Iris pigment epithelial cell (primary cell): ENCODE measurements around the gene TFAP2D.

Experiments used
- DNase-seq: peaks from one replicate; pipeline ENCODE4 v3.0.0-alpha.2; 2011; ENCODE audit warnings: low read depth

The TFAP2D gene

DNA sequence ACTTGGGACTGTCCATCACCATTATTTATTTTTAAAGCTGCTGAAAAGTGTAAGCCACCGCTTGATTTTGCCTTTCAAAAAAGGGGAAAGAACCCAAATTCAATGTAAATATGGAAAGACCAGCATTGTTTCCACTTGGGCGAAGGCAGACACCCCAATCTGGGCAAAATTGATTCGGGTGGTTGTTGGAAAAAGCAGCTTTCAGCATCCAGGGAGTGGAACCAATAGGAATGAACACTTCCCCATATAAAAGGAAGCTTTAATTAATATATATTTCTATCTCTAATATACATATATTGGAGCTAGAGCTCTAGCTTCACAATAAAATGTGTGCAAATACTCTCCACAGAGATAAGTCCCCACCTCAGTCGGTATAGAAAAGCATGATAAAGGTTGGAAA lies at the start of gene TFAP2D:
TSS of gene TFAP2D (plus strand) at position 301 of the 400 bp plus-strand sequence. CDS start 530 bp downstream, outside the sequence.
- DNase-seq = no peak

DNA sequence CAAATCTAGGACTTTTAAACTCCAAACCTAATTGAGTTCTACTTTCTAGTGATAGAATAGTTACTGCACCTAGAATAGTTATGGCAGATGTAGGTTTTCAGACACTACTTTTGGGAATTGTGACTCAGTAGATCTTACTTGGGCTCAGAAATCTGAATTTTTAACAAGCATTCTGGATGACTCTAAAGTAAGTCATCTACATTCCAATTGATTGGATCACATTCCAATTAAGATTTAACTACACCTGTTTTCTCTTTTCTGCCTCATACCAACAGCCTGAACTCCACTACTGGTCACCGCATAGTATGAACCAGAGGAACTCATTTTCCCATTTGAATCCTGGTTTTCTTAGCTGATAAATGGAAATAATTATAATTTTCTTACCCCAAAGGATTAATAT lies 49.5 kb upstream of the TFAP2D start:
- DNase-seq = no peak

DNA sequence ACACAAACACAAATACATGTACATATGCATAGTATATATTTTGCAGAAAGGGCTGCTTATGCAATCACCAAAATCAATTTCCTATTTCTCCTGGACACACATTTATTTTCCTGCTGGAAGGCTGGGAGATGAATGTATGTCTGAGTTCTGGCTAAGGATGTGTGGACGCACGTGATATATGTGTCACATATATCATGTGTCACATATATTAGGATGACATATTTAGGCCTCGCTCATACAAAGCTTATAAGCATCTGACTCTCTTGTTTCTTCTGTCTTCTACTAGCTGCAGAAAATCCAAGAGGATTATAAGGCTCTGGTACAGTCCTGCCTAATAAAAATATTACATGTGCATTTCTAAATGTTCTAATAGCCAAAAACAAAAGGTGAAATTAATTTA lies 47.2 kb upstream of the TFAP2D start:
- DNase-seq = no peak

DNA sequence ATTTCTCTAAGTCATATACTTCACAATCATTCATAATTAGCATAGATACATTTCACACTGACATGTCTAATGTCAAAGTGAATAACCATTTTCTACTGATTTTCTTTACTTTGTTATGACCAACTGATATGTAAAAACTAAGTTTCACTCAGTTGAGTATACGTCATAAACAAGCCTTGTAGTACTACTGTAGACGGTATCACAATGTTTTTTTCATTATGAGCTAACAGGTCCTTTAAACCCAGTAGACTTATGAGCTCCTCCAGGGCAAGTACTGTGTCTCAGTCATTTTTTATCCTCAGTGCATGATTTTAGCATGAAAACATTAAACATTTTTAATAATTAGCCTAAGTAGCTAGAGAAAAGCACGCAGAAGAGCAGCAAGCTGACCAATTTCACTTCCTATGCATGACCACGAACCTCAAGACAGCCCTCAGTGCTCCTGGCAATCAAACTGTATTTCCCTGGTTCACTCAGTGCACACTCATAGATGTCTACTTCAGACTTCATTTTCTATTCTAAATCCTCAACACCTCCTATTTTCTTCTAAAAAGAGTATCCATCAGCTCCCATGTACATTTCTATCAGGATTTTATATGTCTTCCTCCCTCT lies 32.0 kb upstream of the TFAP2D start:
- no peak for DNase-seq

DNA sequence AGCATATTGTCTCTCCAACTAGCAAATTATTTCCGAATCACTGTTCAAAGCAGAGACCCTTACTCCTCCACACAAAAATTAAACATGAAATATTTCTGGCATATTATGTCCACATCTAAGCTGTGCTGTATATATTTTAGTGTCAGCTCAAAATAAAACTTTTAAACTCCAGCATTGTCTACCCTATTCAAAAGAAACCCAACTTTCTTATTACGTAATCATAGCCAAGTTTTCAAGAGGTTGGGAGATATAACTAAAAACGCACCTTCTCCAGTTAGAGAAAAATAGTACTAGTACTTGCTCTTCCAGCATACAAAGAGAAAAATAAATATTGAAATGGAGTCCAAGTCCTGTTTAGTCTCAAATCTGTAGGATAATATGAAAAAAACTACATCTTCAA lies 24.1 kb upstream of the TFAP2D start:
- no peak for DNase-seq

DNA sequence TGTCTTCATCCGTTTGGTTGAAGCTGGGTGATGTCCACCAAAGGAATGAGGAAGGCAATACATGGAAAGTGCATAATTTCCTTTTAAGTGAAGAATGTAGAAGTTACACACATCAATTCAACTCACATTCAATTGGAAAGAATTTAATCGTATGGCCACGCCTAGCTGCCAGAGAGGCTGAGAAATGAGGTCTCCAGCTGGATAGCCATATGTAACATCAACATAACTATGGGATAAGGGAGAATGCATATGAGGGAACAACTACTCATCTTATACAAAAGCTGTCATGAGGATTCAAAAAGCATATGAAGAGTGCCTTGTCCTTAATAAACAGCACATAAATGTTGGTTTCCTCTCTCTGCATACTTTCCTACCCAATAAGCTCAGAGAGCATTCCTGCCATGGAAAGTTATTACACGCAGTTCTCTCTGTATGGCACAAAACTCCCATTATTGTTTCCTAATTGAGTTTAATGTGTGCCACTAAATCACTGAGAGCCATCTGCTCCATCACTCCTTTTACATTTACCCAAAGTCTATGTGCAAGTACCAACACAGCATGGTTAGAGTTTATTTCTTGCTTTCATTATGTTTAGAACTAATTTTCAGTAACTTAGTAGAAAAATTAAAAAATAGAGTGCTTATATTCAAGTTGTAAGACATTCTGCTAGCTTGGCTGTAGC lies 21.4 kb upstream of the TFAP2D start:
- DNase-seq = no peak

DNA sequence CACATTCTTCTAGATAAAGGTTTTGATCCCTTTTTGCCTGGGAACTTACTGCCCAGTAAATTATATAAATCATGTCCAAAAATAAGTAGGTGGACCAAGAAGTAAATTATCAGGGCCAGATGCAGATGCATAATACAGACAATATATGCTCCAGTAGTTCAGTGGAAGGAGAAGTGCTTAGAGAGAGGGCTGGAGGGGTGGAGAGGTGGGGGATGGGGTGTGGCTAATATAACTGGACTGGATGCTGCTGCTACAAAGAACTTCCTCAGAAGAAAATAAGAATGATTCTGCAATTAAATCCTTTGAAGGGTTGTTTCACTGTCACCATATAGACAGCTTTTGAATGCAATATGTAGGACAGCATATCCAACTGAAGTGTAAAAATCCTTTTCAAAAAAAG lies 14.8 kb upstream of the TFAP2D start:
- DNase-seq = no peak

DNA sequence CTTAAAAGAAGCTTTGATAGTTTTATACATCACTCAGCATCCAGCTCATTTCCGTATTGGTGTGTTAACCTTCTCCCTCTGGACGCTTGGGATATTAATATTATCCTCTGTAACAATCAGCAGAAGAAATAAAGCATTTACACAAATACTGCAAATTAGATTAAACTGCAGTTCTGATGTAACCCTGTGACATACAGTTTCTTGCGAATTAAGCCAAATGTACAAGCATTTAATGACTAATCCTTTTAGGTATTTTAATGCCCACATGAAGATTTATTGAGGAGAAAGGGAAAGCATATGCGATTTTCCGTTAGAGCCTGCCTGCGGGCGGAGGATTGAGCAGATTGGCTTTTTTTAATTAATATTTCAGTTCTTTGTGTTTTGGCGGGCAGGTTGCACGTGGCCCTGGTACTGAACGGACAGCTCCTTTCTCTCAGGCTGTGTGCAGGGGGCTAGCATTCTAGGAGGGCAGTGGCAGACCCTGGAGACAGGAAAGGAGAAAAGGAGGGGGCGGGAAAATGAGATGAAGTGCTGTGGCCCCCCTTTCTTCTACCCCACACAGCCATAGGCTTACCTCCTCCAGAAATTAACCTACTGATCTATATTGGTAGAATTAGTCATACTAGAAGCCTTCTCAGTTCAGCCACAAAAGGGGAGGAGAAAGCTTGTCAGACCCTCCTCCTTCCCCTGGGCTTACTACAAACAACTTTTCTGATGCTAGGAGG lies 14.1 kb upstream of the TFAP2D start:
- DNase-seq = no peak

DNA sequence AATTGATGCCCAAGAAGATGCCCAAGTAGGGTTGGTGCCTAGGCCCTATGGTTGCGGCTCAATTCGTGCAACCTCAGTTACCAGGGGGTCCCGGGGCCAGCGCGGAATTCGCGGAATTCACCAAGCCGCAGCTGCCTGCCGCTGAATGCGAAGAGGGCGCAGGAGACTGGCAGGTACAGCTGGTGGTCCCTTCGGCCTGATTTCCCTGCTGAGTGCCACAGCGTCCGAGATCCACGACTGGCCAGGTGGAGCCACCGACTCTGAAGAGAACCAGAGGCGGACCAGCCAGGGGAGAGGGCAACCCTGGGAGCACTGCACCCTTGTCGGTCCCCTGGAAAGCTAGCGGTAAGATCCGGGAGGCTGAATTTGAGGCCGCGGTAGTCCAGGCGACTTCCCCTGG lies 6.8 kb upstream of the TFAP2D start:
- no peak for DNase-seq

DNA sequence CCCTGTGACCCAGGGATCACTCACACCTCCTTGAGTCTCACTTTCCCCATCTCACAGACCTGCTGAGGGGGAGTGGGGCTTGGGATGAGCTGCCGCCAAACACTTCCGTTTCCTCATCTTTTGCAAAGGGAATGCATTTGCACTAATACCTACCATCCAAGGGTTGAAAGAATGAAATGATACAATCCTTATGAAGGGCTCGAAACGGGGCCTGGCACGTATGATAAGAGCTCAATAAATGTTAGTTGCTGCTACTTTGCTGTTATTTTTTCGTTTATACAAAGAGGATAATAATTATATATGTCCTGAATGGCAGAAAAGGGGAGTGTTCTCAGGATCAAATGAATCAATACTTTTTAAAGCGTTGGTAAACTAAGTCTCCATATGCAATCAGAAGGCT lies 6.1 kb upstream of the TFAP2D start:
- no peak for DNase-seq

DNA sequence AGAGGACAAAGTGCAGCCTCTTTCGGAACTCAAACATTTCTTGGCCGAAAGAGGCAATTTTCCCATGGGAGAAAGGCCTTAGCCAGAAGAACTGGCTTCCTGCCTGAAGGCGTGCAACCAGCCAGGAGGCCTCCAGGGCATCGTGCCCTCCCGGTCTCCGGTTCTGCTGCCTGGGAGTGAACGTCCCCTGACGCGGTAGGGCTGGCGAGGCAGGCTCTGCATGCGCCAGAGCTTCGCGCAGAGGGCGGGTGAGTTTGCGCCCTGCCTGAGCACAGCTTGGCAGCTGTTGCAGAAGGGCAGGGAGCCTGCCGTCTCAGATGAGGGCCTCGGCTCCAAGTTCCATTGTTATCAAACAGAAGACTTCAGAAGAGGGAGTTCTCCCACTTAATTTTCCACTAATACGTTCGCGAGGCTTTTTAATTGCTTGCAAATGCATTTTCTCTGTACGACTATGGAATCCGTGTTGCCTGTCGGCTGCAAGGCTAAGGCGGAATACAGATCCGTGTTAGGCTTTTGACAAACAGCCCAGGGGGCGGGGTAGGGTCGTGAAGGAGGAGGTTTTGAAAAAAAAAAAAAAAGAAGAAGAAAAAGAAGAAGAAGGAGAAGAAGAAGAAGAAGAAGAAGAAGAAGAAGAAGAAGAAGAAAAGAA lies 5.5 kb upstream of the TFAP2D start:
- no peak for DNase-seq

DNA sequence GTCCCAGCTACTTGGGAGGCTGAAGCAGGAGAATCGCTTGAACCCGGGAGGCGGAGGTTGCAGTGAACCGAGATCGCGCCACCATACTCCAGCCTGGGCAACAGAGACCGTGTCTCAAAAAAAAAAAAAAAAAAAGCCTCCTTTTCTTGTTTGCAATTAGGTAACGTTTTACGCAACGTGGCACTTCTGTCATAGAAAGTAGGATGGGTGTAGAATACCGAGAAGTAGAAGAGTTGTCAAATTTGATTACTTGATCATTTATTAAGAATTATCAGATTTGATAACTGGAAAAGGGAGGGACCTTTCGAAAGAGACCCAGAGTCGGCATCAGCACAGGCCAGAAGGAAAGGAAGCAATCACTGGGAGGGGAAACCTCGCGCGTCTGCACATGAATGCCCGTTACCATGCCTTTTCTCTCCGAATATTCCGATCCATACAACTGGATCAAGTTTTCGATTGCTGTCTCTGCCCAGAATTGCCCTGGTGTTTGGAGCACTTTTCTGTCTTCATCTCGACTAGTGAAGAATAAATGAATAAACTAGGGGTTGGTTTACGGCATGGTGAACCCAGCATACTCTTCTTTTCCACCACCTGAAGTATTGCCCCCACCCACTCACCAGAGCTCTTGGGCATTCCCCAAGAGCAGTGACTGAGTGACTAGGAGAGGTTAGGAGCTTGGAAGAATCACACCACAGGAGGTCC lies 4.5 kb upstream of the TFAP2D start:
- DNase-seq = no peak

DNA sequence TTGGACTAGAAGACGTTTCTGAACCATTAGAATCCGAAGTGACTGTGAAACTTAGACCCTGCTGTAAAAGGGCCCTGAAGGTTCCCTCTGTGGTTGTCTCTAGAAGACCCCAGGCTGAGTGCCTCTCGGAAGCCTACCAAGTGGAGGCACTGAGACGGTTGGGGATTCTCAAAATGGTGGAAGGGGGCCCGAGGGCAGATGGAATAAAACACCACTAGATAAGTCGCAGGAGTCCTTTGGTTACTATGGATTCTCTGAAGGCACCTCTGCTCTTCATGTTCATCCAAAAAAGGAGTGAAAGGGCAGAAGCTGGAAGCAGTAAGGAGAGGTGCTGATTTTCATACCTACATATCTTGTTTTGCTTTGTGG lies 4.0 kb upstream of the TFAP2D start:
- DNase-seq = no peak

DNA sequence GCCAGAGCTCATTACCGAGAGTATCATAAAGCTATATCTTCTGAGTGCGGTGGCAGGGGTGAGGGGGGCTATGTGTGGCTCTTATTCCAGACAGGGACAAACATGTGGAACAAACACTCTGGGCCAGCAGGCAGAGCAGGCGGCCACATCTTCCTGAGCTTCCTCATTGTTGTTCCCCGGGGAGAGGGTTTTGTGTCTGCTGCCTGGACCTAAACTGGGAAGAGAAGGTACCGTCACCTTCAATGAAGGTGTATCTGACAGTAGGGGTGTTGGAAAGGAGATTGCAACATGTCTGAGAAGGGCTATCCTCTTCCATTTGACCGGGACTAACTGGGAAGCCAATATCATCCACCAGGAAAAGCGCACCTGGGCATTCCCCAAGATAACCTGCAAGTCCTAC lies 1.6 kb upstream of the TFAP2D start:
- no peak for DNase-seq

DNA sequence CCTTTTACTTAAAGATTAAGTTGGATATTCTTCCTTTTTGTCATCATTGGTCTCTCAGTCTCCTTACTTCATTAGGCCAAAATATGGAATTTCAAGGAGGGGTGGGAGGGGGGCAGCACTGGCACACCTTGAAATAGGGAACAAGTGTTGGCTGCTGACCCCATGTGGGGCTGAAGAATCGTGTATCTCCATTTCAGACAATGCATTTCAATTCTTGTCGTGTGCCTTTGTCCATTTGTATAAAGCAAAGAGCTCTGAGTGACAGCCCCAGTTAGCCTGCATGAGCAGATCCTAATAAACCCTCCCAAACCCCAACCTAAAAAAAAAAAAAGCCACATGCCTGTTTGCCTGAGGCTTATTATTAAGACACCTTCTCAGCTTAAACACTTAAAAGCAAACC lies 1.0 kb upstream of the TFAP2D start:
- DNase-seq = no peak

DNA sequence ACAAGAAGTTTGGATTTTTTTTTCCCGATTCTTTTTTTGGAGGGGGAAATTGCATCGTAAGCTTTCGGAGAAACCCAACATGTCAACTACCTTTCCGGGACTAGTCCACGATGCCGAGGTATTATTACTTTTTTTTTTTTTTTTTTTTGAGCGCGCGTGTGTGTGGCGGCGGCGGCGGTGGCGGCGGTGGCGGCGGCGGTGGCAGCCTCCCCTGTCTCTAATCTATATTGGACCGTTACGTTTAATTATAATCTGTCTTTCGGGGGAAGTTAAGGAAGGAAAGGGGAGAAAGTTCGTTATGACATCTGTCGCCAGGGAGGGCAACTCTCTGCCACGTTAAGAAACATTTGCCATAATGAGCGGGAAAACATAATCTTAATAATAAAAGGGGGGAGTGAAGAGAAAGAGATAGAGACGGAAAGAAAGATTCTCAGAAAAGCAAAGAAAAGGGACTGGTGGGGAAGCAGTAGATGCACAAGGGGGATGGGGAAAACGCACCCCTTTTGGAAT lies 706 bp downstream of the TFAP2D start:
- DNase-seq = no peak

DNA sequence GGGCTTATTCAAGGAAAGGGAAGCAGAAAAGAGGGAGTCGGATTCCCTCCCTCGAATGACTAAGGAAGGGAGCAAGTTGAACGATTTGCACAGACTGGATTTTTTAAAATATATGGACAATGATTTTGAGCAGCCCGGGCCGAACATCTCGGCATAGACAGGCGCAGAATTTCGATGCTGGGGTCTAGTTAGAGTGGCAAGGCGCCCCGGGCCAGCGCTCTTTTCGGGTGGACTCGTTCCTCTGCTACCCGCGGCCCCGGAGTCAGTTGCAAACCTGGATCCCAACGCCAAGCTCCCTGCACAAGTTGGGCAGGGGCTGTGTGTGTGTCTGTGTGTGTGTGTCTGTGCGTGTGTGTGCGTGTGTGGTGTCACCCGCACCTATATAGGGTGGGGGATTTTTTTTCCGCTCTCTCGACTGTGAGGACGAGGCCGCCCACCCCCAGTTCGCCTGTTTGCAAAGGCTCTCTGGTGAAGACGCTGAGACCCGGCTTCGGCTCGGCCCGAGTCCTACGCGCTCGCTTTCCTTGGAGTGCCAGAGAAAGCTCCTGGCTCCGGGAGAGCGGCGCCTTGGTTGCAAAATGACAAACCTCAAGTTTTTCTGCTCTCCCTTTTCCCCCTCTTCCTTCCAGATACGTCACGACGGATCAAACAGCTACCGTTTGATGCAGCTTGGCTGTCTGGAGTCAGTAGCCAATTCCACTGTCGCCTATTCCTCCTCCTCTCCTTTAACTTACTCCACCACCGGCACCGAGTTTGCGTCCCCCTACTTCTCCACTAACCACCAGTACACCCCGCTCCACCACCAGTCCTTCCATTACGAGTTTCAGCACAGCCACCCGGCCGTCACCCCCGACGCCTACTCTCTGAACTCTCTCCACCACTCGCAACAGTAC lies 1.4 kb downstream of the TFAP2D start:
- no peak for DNase-seq

DNA sequence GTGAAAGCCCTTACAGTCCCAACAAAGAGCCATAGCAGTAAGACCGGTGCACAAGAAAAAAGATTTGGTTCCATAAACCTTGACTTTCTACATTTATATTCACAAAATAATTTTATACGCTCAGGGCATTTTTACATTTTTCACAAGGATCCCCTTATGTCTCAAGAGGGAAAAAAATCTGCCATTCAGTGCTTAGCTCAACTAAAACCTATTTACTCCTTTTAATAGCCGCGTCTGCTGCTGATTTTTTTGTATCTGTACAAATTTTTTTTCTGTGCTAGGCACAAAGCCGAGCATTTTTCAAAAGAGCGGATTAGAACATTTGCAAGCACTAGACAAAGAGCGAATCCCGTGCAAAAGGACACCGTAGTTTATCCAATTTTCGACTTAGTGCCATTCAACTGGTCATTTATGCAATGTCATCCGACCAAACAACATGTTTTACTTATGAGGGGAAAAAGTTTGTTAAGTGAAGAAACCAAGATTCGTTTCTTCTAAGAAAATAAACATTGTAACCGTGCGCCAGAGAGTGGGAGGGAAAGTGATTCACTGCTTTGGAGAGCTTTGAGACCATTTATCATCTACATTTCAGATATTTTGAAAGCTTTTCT lies 3.7 kb downstream of the TFAP2D start:
- DNase-seq = peak; percentile 11

DNA sequence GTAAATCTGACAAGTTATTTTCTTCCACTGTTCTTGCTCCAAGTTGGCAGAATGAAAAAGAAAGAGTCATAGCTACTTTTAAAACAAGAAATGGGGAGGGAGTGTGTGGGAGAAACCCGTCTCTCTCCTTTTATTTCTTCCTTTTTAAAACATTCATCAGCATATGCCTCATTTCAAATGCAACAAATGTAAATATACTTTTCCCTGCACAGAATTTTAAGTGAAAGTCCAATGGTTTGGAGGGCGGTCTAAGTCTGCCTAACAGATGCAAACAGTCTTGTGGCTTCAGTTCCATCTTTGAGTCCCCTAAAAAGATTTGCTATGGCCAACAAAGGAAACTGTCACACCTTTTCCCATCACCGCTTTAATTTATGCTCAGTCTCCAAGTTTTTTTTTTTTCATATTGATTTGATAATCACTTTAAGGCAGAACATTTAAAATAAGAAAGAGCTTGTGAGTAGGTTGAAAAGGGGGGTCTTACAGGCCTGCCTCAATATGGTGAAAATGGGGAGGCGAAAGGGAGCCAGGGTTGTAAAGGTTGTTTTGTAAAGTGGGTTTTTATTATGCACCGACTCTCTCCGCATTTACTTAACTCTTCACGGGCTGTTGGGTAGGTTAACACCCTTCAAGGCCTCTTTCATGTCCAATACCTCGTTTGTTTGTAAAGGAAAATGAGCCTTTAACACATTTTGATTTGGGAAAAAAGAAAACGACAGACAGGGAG lies 4.6 kb downstream of the TFAP2D start:
- DNase-seq = no peak

DNA sequence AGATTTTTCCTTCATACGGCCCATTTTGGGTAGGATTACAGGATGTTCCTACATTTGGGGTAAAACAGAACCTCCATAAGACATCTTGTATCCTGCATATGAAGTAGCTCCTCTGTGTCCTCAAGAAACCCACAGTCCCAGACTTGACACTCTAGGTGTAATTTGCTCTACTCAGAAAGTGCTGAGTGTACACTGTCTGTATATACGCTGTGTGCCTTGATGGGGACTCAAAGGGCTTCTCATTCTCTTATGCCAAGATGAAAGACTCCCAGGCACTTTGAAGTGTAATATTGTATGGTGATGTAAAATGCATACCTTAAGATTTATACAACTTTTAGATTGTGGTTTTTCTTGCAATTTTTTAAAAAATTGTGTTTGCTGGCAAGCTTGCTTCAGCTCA lies 5.2 kb downstream of the TFAP2D start:
- DNase-seq = no peak
